Natural killer cell (primary cell): Measurements from ENCODE around the gene PTPRO. TPM values are rescaled to one million over a fixed set of nuclear protein-coding genes. Genes with fewer than 3 reads are reported as not detected.

Source experiments
- ATAC-seq, 3 donors: fragments of 150-1000 bp in 2 of 3; fragments of 200-7000 bp in 1 of 3; cut with Tn5 transposase; 1 replicate in 1 of 3; 2 replicates in 2 of 3; pipeline ENCODE4 v1.10.0; 2021; ENCODE audit warnings: mild to moderate bottlenecking in 2 of 3, moderate library complexity in 2 of 3
- DNase-seq, 2 donors: peaks; one replicate each; pipeline versions ENCODE4 v3.0.0 to v3.0.0-alpha.2; 2013 to 2021; ENCODE audit warnings: mixed read lengths in 1 of 2
- H3K27ac ChIP-seq: one replicate; pipeline ENCODE4 v1.5.1; 2013; ENCODE audit warnings: mild to moderate bottlenecking, low read length
- H3K27me3 ChIP-seq: one replicate; pipeline ENCODE4 v1.6.1; 2013; ENCODE audit warnings: low read length; ENCODE audit not compliant: control insufficient read depth, insufficient read depth
- H3K36me3 ChIP-seq: one replicate; pipeline ENCODE4 v1.6.1; 2013; ENCODE audit warnings: low read length; ENCODE audit not compliant: control insufficient read depth, insufficient read depth
- H3K4me1 ChIP-seq: one replicate; pipeline ENCODE4 v1.6.1; 2013; ENCODE audit warnings: low read length; ENCODE audit not compliant: control insufficient read depth, insufficient read depth
- H3K4me3 ChIP-seq: one replicate; pipeline ENCODE4 v1.5.1; 2013; ENCODE audit warnings: low read length
- H3K9me3 ChIP-seq: one replicate; pipeline ENCODE4 v1.6.1; 2013; ENCODE audit warnings: low read length; ENCODE audit not compliant: control insufficient read depth, insufficient read depth
- H3K27ac Mint-ChIP-seq, 2 donors: one replicate each; pipeline ENCODE4 v1.8.0; 2022; ENCODE audit warnings: mild to moderate bottlenecking in 2 of 2, mixed read lengths in 2 of 2, moderate library complexity in 1 of 2
- H3K27me3 Mint-ChIP-seq, 2 donors: one replicate each; pipeline ENCODE4 v1.8.0; 2022; ENCODE audit warnings: low read depth in 2 of 2, mixed read lengths in 2 of 2
- H3K36me3 Mint-ChIP-seq: one replicate; pipeline ENCODE4 v1.8.0; 2022; ENCODE audit warnings: mixed read lengths
- H3K4me1 Mint-ChIP-seq, 2 donors: one replicate each; pipeline ENCODE4 v1.8.0; 2022; ENCODE audit warnings: mixed read lengths in 2 of 2
- H3K4me3 Mint-ChIP-seq: one replicate; pipeline ENCODE4 v1.8.0; 2022; ENCODE audit warnings: mild to moderate bottlenecking, moderate library complexity, mixed read lengths
- H3K9me3 Mint-ChIP-seq, 2 donors: one replicate each; pipeline ENCODE4 v1.8.0; 2022; ENCODE audit warnings: mixed read lengths in 2 of 2
- CTCF ChIP-seq: fragments of 200-600 bp; IDR thresholded peaks from one replicate; pipeline ENCODE4 v1.8.0; 2022; ENCODE audit warnings: antibody characterized with exemption
- WGBS: methylation state at CpG from one replicate; pipeline ENCODE4 v1.1.7; 2013; ENCODE audit warnings: missing lambda C conversion rate; ENCODE audit not compliant: insufficient coverage; 5-methylcytosine and 5-hydroxymethylcytosine counted together
- intact Hi-C: fragments of 100-400 bp; cut with micrococcal nuclease; formaldehyde crosslinking; loops from one replicate; pipeline ENCODE4 v1.14.2; 2022
- total RNA-seq, 4 donors: library from RNA; stranded (reverse); fragments of 120-200 nt in 1 of 4; gene quantifications; one replicate each; pipeline versions ENCODE4 v1.2.3 to v1.2.4, GENCODE V29; 2013 to 2022

PTPRO gene
- total RNA-seq, 3 donors from 2014 or later (not counting 1 experiment from before 2014, with no cell fraction given) = 0.29 to 1.2 (median 0.53) TPM

GRCh38 chr12:15323480-15323879 is 1.2 kb downstream of the PTPRO start:
- H3K27ac ChIP-seq = no peak overlapping the region
- no peak for DNase-seq
- 20% methylated on average over 4 of the region's 4 CpGs for WGBS
- Mint-ChIP-seq H3K27ac (no peak overlapping the region), H3K27me3 (peaks cover 34 to 58% of the 10 kb centered on the region in 2 donors), H3K36me3 (no peaks in the 10 kb centered on the region), H3K9me3 (no peaks in the 10 kb centered on the region), H3K4me3 (no peak overlapping the region), H3K4me1 (peaks cover 0 to 5% of the 10 kb centered on the region in 2 donors)
- no peaks in the 10 kb centered on the region for H3K9me3 ChIP-seq
- H3K4me3 ChIP-seq = no peak overlapping the region
- H3K27me3 ChIP-seq = peaks cover 9% of the 10 kb centered on the region
- no peak for TF ChIP-seq CTCF
- no peak for ATAC-seq
- H3K36me3 ChIP-seq = no peaks in the 10 kb centered on the region
- intact Hi-C loops = no loop called here
- no peaks in the 10 kb centered on the region for H3K4me1 ChIP-seq

GRCh38 chr12:15329891-15330290 is 7.6 kb downstream of the PTPRO start:
- ATAC-seq = no peak
- H3K27me3 ChIP-seq = peaks cover 2% of the 10 kb centered on the region
- no peak overlapping the region for H3K4me3 ChIP-seq
- intact Hi-C loops = no loop called here
- H3K36me3 ChIP-seq = no peaks in the 10 kb centered on the region
- Mint-ChIP-seq H3K27me3 (peaks cover 24 to 34% of the 10 kb centered on the region in 2 donors), H3K9me3 (no peaks in the 10 kb centered on the region), H3K4me3 (no peak overlapping the region), H3K4me1 (no peaks in the 10 kb centered on the region), H3K27ac (no peak overlapping the region), H3K36me3 (no peaks in the 10 kb centered on the region)
- no peak for DNase-seq
- H3K27ac ChIP-seq = no peak overlapping the region
- no peaks in the 10 kb centered on the region for H3K9me3 ChIP-seq
- WGBS = 81% methylated on average over 5 of the region's 5 CpGs
- H3K4me1 ChIP-seq = no peaks in the 10 kb centered on the region
- TF ChIP-seq CTCF = no peak

- intact Hi-C loops = no loop called here
- Histone ChIP-seq H3K4me3 (no peak overlapping the region), H3K27me3 (peaks cover 2% of the 10 kb centered on the region), H3K27ac (no peak overlapping the region), H3K4me1 (no peaks in the 10 kb centered on the region), H3K9me3 (no peaks in the 10 kb centered on the region), H3K36me3 (no peaks in the 10 kb centered on the region)
- Mint-ChIP-seq H3K27me3 (peaks cover 14 to 31% of the 10 kb centered on the region in 2 donors), H3K36me3 (no peaks in the 10 kb centered on the region), H3K9me3 (no peaks in the 10 kb centered on the region), H3K27ac (no peak overlapping the region), H3K4me3 (no peak overlapping the region), H3K4me1 (no peaks in the 10 kb centered on the region)
- no peak for TF ChIP-seq CTCF
- DNase-seq (no peak), ATAC-seq (no peak)
- no CpG with 5 or more reads among the region's 2 CpGs for WGBS
Measured at GRCh38 chr12:15334225-15334624, 11.9 kb downstream of the PTPRO start.

GRCh38 chr12:15335959-15336358 is 13.7 kb downstream of the PTPRO start:
- no peak for TF ChIP-seq CTCF
- H3K27me3 Mint-ChIP-seq = peaks cover 11 to 28% of the 10 kb centered on the region in 2 donors
- no peaks in the 10 kb centered on the region for H3K9me3 Mint-ChIP-seq
- H3K4me1 Mint-ChIP-seq = no peaks in the 10 kb centered on the region
- intact Hi-C loops = no loop called here
- DNase-seq (no peak), ATAC-seq (no peak)
- no peak overlapping the region for H3K27ac Mint-ChIP-seq
- Histone ChIP-seq H3K27ac (no peak overlapping the region), H3K27me3 (peaks cover 2% of the 10 kb centered on the region), H3K4me1 (no peaks in the 10 kb centered on the region), H3K4me3 (no peak overlapping the region), H3K36me3 (no peaks in the 10 kb centered on the region), H3K9me3 (no peaks in the 10 kb centered on the region)
- no peaks in the 10 kb centered on the region for H3K36me3 Mint-ChIP-seq
- 95% methylated on average over 2 of the region's 2 CpGs for WGBS
- H3K4me3 Mint-ChIP-seq = no peak overlapping the region
